K562 (cell line): Measurements from ENCODE around the gene OR52A5. TPM values are rescaled to one million over a fixed set of nuclear protein-coding genes. Genes with fewer than 3 reads are reported as not detected.
A peak's percentile ranks its signal among the peaks of the same experiment; 100 is the strongest.

Experiments
- BRD9 ChIP-seq: fragments of 450-650 bp; IDR thresholded peaks from 2 replicates; pipeline ENCODE4 v1.6.1; 2018; ENCODE audit warnings: low read depth; ENCODE audit not compliant: partially characterized antibody
- ELK3 ChIP-seq: fragments of 450-650 bp; formaldehyde crosslinking; IDR thresholded peaks from 2 replicates; pipeline ENCODE4 v1.4.0; 2020; ENCODE audit warnings: mild to moderate bottlenecking
- GATAD2A ChIP-seq: fragments of 450-650 bp; IDR thresholded peaks from 2 replicates; pipeline ENCODE4 v1.6.1; 2017
- HDAC6 ChIP-seq: IDR thresholded peaks from 2 replicates; pipeline ENCODE4 v1.6.1; 2012; ENCODE audit warnings: low read depth, mild to moderate bottlenecking, control low read depth, inconsistent platforms, low read length, moderate library complexity
- KDM1A ChIP-seq, 2 experiments: fragments of 450-650 bp; IDR thresholded peaks; 2 replicates each; pipeline ENCODE4 v1.6.1; 2016; ENCODE audit warnings: mild to moderate bottlenecking in 2 of 2
- KDM5B ChIP-seq: fragments of 200-600 bp; sonication (generic); IDR thresholded peaks from 2 replicates; pipeline ENCODE4 v1.6.1; 2012; ENCODE audit warnings: low read depth, mild to moderate bottlenecking, moderate library complexity, low read length, control low read depth, inconsistent platforms; ENCODE audit not compliant: insufficient replicate concordance
- RBM39 ChIP-seq: fragments of 200-400 bp; formaldehyde crosslinking; optimal IDR thresholded peaks from 2 replicates; pipeline ENCODE3; 2018; ENCODE audit warnings: low read depth, low read length
- STAT5B ChIP-seq: fragments of 250-450 bp; sonication (Bioruptor Pico); IDR thresholded peaks from 2 replicates; pipeline ENCODE4 v1.8.0; 2021; ENCODE audit warnings: mild to moderate bottlenecking, inconsistent platforms
- THRA ChIP-seq: fragments of 450-650 bp; IDR thresholded peaks from 2 replicates; pipeline ENCODE4 v1.6.1; 2017; ENCODE audit warnings: mild to moderate bottlenecking, moderate library complexity
- ZBTB5 ChIP-seq: fragments of 450-650 bp; IDR thresholded peaks from 2 replicates; pipeline ENCODE4 v1.6.1; 2017; ENCODE audit warnings: antibody characterized with exemption
- ZNF175 ChIP-seq: fragments of 200-800 bp; sonication (Bioruptor generic); IDR thresholded peaks from 2 replicates; pipeline ENCODE4 v1.6.1; 2016; ENCODE audit warnings: low read depth, mild to moderate bottlenecking, missing genetic modification characterization, missing compliant biosample characterization
- ZNF280A ChIP-seq: fragments of 450-650 bp; IDR thresholded peaks from 2 replicates; pipeline ENCODE4 v1.6.1; 2018; ENCODE audit warnings: mild to moderate bottlenecking, low read depth; ENCODE audit not compliant: partially characterized antibody
- ZNF445 ChIP-seq: fragments of 250-450 bp; sonication (Bioruptor Pico); IDR thresholded peaks from 2 replicates; pipeline ENCODE4 v1.4.0; 2020; ENCODE audit warnings: low read depth, mild to moderate bottlenecking, moderate library complexity
- ZNF668 ChIP-seq: fragments of 250-450 bp; sonication (Bioruptor Pico); IDR thresholded peaks from 2 replicates; pipeline ENCODE4 v1.8.0; 2022; ENCODE audit warnings: mild to moderate bottlenecking, inconsistent platforms
- polyA plus RNA-seq, 8 experiments: library from polyadenylated mRNA; depleted of rRNA in 4 of 8; stranded (reverse) in 5 of 8; unstranded in 3 of 8; fragments of >200 nt; fragmentation: Nextera tagmentation in 2 of 8; fragmentation: Illumina TruSeq in 1 of 8; extraction: Ambion mirVana in 2 of 8; extraction: Trizol in 1 of 8; gene quantifications; 2 replicates each; pipeline versions ENCODE4 v1.2.1 to v1.2.3, GENCODE V29; 2011 to 2014; ENCODE audit warnings: inconsistent platforms in 1 of 8, missing spikeins in 1 of 8
- total RNA-seq, 7 experiments: library from RNA; depleted of rRNA in 6 of 7; stranded (reverse); fragments of >200 nt in 6 of 7; fragmentation: Illumina TruSeq in 2 of 7; extraction: Trizol in 2 of 7; gene quantifications; 2 replicates each; pipeline versions ENCODE4 v1.2.1 to v1.2.3, GENCODE V29; 2011 to 2021; ENCODE audit warnings: low replicate concordance in 1 of 7
- TF ChIP-seq, protein P1 (sequence below): sonication (generic); formaldehyde crosslinking; IDR thresholded peaks from 2 replicates; pipeline ENCODE4 v1.8.0; 2022; ENCODE audit warnings: missing genetic modification reagents, mild to moderate bottlenecking, moderate library complexity, borderline replicate concordance
- TF ChIP-seq, protein P2 (sequence below), 2 experiments: fragments of 450-650 bp; IDR thresholded peaks; 2 replicates each; pipeline ENCODE4 v1.6.1; 2016
- TF ChIP-seq, protein P3 (sequence below), 3 experiments: fragments of 200-800 bp in 1 of 3; sonication (Bioruptor generic) in 1 of 3; sonication (generic) in 1 of 3; formaldehyde crosslinking in 1 of 3; IDR thresholded peaks; 2 replicates each; pipeline versions ENCODE4 v1.6.1 to v1.8.0; 2016 to 2022; ENCODE audit warnings: mild to moderate bottlenecking in 2 of 3, missing compliant biosample characterization in 2 of 3, missing genetic modification characterization in 2 of 3, missing genetic modification reagents in 1 of 3

Gene OR52A5
- total and polyA plus RNA-seq, 9 of the 15 experiments (the other 6 are each of a cell fraction or from before 2014, with no cell fraction given) = 0.04 to 1.1 (median 0.94) TPM; not detected in 6

- TF ChIP-seq STAT5B (CRISPR knock-in tag) (no peak), ZNF668 (CRISPR knock-in tag) (no peak), GATAD2A (no peak), KDM5B (no peak), HDAC6 (no peak), ZNF280A (no peak), BRD9 (peak; percentile 80), KDM1A (IDR thresholded peaks at IDR 0.05) (no peak), THRA (no peak), ZBTB5 (no peak), RBM39 (no peak), ZNF445 (CRISPR knock-in tag) (no peak), ZNF175 (CRISPR knock-in tag) (no peak), ELK3 (CRISPR knock-in tag) (no peak)
- TF ChIP-seq, protein P1, sequence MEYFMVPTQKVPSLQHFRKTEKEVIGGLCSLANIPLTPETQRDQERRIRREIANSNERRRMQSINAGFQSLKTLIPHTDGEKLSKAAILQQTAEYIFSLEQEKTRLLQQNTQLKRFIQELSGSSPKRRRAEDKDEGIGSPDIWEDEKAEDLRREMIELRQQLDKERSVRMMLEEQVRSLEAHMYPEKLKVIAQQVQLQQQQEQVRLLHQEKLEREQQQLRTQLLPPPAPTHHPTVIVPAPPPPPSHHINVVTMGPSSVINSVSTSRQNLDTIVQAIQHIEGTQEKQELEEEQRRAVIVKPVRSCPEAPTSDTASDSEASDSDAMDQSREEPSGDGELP (CRISPR knock-in tag) = no peak
- TF ChIP-seq, protein P2, sequence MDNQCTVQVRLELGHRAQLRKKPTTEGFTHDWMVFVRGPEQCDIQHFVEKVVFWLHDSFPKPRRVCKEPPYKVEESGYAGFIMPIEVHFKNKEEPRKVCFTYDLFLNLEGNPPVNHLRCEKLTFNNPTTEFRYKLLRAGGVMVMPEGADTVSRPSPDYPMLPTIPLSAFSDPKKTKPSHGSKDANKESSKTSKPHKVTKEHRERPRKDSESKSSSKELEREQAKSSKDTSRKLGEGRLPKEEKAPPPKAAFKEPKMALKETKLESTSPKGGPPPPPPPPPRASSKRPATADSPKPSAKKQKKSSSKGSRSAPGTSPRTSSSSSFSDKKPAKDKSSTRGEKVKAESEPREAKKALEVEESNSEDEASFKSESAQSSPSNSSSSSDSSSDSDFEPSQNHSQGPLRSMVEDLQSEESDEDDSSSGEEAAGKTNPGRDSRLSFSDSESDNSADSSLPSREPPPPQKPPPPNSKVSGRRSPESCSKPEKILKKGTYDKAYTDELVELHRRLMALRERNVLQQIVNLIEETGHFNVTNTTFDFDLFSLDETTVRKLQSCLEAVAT (IDR thresholded peaks at IDR 0.05) = no peak
- TF ChIP-seq, protein P3, sequence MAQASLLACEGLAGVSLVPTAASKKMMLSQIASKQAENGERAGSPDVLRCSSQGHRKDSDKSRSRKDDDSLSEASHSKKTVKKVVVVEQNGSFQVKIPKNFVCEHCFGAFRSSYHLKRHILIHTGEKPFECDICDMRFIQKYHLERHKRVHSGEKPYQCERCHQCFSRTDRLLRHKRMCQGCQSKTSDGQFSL (CRISPR knock-in tag; IDR thresholded peaks at IDR 0.05) = no peak
- TF ChIP-seq, protein P3 (tag; IDR thresholded peaks at IDR 0.05) = no peak
These were observed 14.2 kb downstream of the OR52A5 start (continued) for GRCh38 chr11:5123802-5124521.
